Upper lobe of right lung (tissue), 1 donor: ENCODE data around the gene SLC25A21. TPM values are rescaled to one million over a fixed set of nuclear protein-coding genes. Genes with fewer than 3 reads are reported as not detected.

Experiments
- ATAC-seq: fragments of 200-7000 bp; cut with Tn5 transposase; one replicate; pipeline ENCODE4 v1.9.1; 2020; ENCODE audit warnings: mild to moderate bottlenecking, moderate library complexity
- DNase-seq: peaks from one replicate; pipeline ENCODE4 v3.0.0-alpha.2; 2020
- H3K27ac ChIP-seq: fragments of 200-600 bp; one replicate; pipeline ENCODE4 v1.8.0; 2022
- H3K27me3 ChIP-seq: fragments of 200-600 bp; one replicate; pipeline ENCODE4 v1.8.0; 2022; ENCODE audit warnings: mild to moderate bottlenecking
- H3K36me3 ChIP-seq: fragments of 200-600 bp; one replicate; pipeline ENCODE4 v1.8.0; 2022
- H3K4me1 ChIP-seq: fragments of 200-600 bp; one replicate; pipeline ENCODE4 v1.8.0; 2022
- H3K4me3 ChIP-seq: fragments of 200-600 bp; one replicate; pipeline ENCODE4 v1.8.0; 2022; ENCODE audit warnings: mild to moderate bottlenecking
- H3K9me3 ChIP-seq: fragments of 200-600 bp; one replicate; pipeline ENCODE4 v1.8.0; 2022
- CTCF ChIP-seq: fragments of 200-600 bp; IDR thresholded peaks from one replicate; pipeline ENCODE4 v1.8.0; 2022; ENCODE audit warnings: antibody characterized with exemption
- intact Hi-C: fragments of 100-400 bp; cut with DNase I; formaldehyde crosslinking; loops from one replicate; pipeline ENCODE4 v1.11.0; 2022
- total RNA-seq: library from RNA; stranded (reverse); fragmentation: NEBNext Ultra II Directional; extraction: Animal tissue kit (Norgen Biotek cat#: 25700); gene quantifications from one replicate; pipeline ENCODE4 v1.2.1, GENCODE V29; 2021
- donor health status: DM: no; HTN: yes; CAD: no; lungs with severe emphysema.

The SLC25A21 gene
- total RNA-seq, 1 donor from 2014 or later = 0.35 TPM

- H3K4me1 ChIP-seq = no peaks in the 10 kb centered on the region
- no peak overlapping the region for H3K4me3 ChIP-seq
- H3K27me3 ChIP-seq = no peaks in the 10 kb centered on the region
- no peak for ATAC-seq
- H3K27ac ChIP-seq = no peak overlapping the region
- no peaks in the 10 kb centered on the region for H3K9me3 ChIP-seq
- no peaks in the 10 kb centered on the region for H3K36me3 ChIP-seq
- intact Hi-C loops = no loop called here
- no peak for DNase-seq
- TF ChIP-seq CTCF = no peak
Observed at GRCh38 chr14:37131205-37131604, 41.2 kb downstream of the SLC25A21 start.

GRCh38 chr14:37129047-37129446, 43.4 kb downstream of the SLC25A21 start:
- Histone ChIP-seq H3K4me1 (no peaks in the 10 kb centered on the region), H3K9me3 (no peaks in the 10 kb centered on the region), H3K27me3 (no peaks in the 10 kb centered on the region), H3K27ac (no peak overlapping the region), H3K36me3 (no peaks in the 10 kb centered on the region), H3K4me3 (no peak overlapping the region)
- intact Hi-C loops = no loop called here
- DNase-seq (no peak), ATAC-seq (no peak)
- no peak for TF ChIP-seq CTCF

- no peaks in the 10 kb centered on the region for H3K4me1 ChIP-seq
- no peaks in the 10 kb centered on the region for H3K27me3 ChIP-seq
- no peak overlapping the region for H3K4me3 ChIP-seq
- TF ChIP-seq CTCF = no peak
- intact Hi-C loops = no loop called here
- no peak for ATAC-seq
- DNase-seq = no peak
- no peaks in the 10 kb centered on the region for H3K36me3 ChIP-seq
- no peak overlapping the region for H3K27ac ChIP-seq
- no peaks in the 10 kb centered on the region for H3K9me3 ChIP-seq
Observed at GRCh38 chr14:37124614-37125013, 47.8 kb downstream of the SLC25A21 start.

DNA sequence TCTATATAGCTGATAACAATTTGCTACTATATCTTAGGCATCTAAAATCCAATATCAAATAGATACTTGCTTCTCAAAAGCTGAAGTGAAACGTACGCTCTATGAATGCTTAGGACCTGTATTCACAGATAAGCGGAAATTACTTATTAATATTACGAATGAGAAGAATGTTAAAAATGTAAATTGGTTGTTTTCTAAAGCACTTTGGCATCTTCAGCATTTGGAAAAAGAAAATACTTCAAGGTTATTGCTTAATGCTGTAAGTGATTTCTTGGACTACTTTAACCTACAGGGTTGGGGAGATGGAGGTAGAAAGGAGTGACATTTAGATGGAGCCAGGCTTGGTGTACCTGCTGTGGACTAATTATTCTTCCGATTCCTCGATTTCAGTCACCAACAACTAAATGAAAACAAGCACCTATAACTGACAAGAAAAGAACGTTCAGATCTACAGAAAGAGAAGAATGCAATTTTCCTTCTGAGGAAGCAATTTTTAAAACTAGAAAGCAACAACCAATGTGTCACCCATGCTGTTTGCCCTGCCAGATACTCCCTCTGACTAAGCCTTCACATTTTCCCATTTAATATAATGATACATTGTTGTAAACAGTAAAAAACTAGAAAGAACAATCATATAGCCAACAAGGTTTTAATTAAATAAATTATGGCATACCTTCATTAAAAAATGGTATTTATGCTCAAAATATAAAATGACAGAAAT, 49.3 kb downstream of the SLC25A21 start:
- intact Hi-C loops = no loop called here
- Histone ChIP-seq H3K4me3 (no peak overlapping the region), H3K27me3 (no peaks in the 10 kb centered on the region), H3K4me1 (no peaks in the 10 kb centered on the region), H3K9me3 (no peaks in the 10 kb centered on the region), H3K36me3 (no peaks in the 10 kb centered on the region), H3K27ac (no peak overlapping the region)
- no peak for DNase-seq
- peak; percentile 58 for ATAC-seq
- no peak for TF ChIP-seq CTCF

GRCh38 chr14:37122288-37122687, 50.1 kb downstream of the SLC25A21 start:
- Histone ChIP-seq H3K27ac (no peak overlapping the region), H3K4me3 (no peak overlapping the region), H3K4me1 (no peaks in the 10 kb centered on the region), H3K36me3 (no peaks in the 10 kb centered on the region), H3K9me3 (no peaks in the 10 kb centered on the region), H3K27me3 (no peaks in the 10 kb centered on the region)
- intact Hi-C loops = no loop called here
- ATAC-seq (peak; percentile 80), DNase-seq (no peak)
- TF ChIP-seq CTCF = no peak
